Measurements from ENCODE around the gene AKAP6.

The AKAP6 gene

DNA sequence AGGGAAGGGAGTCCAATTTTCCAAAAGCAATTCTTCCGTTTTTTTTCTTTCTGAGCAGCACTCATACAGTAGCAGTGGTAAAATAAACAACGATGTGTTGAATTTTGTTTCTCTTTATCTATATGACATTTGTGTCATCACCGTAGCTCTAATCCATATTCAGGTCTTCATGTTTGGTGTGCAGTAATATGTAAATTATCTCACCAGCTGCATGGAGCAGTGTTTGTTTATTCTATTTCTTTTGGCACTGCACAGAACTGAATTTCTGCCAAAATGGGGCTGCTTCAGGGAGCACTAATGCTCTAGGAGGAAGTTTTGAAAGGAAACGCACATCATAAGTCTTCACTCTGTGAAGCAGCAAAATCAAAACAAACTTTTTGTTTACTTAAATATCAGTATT lies 479.5 kb downstream of the AKAP6 start:
- no peak overlapping the region for H3K27ac ChIP-seq
- H3K4me3 ChIP-seq, result peak overlapping the region; percentile 21

DNA sequence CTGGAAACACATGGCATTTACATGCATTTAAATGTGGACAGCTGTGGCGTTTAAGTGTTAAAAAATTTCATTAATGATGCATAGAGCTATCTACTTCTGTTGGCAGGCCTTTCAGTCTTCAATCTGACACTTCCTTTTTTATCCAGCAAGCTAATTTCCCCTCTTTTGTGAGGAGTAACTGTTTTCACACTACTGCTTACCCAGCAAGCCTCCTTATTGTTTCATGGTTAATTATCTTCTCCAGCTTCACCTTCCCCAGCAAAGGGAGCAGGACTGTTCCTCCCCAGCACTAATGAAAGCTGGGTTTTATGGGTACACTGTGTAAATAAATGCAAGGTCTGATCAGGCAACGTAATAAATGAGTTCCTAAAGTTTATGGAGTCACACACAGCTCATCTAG lies 480.2 kb downstream of the AKAP6 start:
- no peak for DNase-seq (ENCODE audit: low spot score)
- Histone ChIP-seq H3K27ac (no peak overlapping the region), H3K4me3 (no peak overlapping the region)
- no peak for TF ChIP-seq CTCF (IDR thresholded peaks at IDR 0.05)

More for the DNA sequence above, 479.5 kb downstream of the AKAP6 start:
- no peak for DNase-seq (ENCODE audit: low spot score)
- no peak for TF ChIP-seq CTCF (IDR thresholded peaks at IDR 0.05)

- Histone ChIP-seq H3K27ac (no peak overlapping the region), H3K4me3 (no peak overlapping the region)
- no peak for TF ChIP-seq CTCF (IDR thresholded peaks at IDR 0.05)
- no peak for DNase-seq (ENCODE audit: low spot score)
Observed at GRCh38 chr14:32813401-32813800, 484.3 kb downstream of the AKAP6 start.

GRCh38 chr14:32814721-32815120 lies 485.6 kb downstream of the AKAP6 start:
- H3K27ac ChIP-seq, result no peak overlapping the region
- no peak for DNase-seq (ENCODE audit: low spot score)
- H3K4me3 ChIP-seq, result no peak overlapping the region
- no peak for TF ChIP-seq CTCF (IDR thresholded peaks at IDR 0.05)

- DNase-seq (ENCODE audit: low spot score), result no peak
- no peak overlapping the region for H3K4me3 ChIP-seq
- H3K27ac ChIP-seq, result no peak overlapping the region
- TF ChIP-seq CTCF (IDR thresholded peaks at IDR 0.05), result no peak
Observed at GRCh38 chr14:32816588-32816987, 487.5 kb downstream of the AKAP6 start.

GRCh38 chr14:32817780-32818179 lies 488.7 kb downstream of the AKAP6 start:
- no peak for DNase-seq (ENCODE audit: low spot score)
- Histone ChIP-seq H3K4me3 (no peak overlapping the region), H3K27ac (no peak overlapping the region)
- no peak for TF ChIP-seq CTCF (IDR thresholded peaks at IDR 0.05)

DNA sequence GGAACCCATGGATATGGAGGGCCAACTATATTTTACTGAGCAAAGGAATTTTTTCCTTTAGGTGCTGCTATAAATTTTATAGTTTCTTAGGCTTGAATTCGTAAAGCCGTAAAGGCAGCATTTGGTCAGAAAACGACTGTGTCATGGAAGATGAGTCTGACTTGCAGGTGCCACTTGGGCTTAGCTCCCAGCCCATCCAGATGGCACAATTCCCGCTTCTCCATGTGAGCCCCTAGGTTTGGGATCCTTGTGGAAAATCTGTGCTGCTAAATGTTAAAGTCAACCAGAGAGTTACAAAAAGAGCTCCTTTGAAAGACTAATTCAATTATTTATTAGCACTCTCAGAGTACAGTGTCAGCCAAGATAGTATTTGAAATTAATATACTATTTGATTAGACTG lies 489.5 kb downstream of the AKAP6 start:
- Histone ChIP-seq H3K4me3 (no peak overlapping the region), H3K27ac (no peak overlapping the region)
- TF ChIP-seq CTCF (IDR thresholded peaks at IDR 0.05), result no peak
- no peak for DNase-seq (ENCODE audit: low spot score)

Data from coronary artery (tissue), 2 donors.